BJ (cell line): Measurements from ENCODE around the gene NT5DC3. TPM values are rescaled to one million over a fixed set of nuclear protein-coding genes. Genes with fewer than 3 reads are reported as not detected.
"Not testable (repeated sequence)": the region's sequence is repeated elsewhere in the genome, so short reads cannot be mapped to it uniquely, and the experiment has no call there.

Source experiments
- CTCF ChIA-PET: fragments of 350-600 bp; formaldehyde crosslinking; extraction: SDS; loops from one replicate; lab custom pipeline; 2021; ENCODE audit warnings: antibody characterized with exemption, inconsistent platforms; lab: Yijun Ruan, JAX
- POLR2A ChIA-PET: fragments of 300-600 bp; sonication (Branson Sonifier 250); formaldehyde crosslinking; extraction: SDS; loops from one replicate; lab custom pipeline; 2021; ENCODE audit warnings: antibody characterized with exemption; lab: Charles Lee
- DNase-seq: peaks from one replicate; pipeline ENCODE4 v3.0.0-alpha.2; 2011; ENCODE audit warnings: low read depth
- H3K27me3 ChIP-seq: 2 replicates; pipeline ENCODE4 v1.6.0; 2011; ENCODE audit warnings: low read length; ENCODE audit not compliant: control insufficient read depth, insufficient read depth
- H3K36me3 ChIP-seq: 2 replicates; pipeline ENCODE4 v1.5.1; 2011; ENCODE audit warnings: low read length; ENCODE audit not compliant: control insufficient read depth, insufficient read depth
- H3K4me3 ChIP-seq: 2 replicates; pipeline ENCODE4 v1.5.1; 2011; ENCODE audit warnings: low read depth, mild to moderate bottlenecking, control low read depth, low read length
- CTCF ChIP-seq: IDR thresholded peaks from 2 replicates; pipeline ENCODE4 v1.5.1; 2011; ENCODE audit warnings: low read depth, mild to moderate bottlenecking, control low read depth, inconsistent platforms, low read length, moderate library complexity; ENCODE audit not compliant: insufficient read depth
- polyA plus RNA-seq: library from polyadenylated mRNA; depleted of rRNA; stranded (reverse); fragments of >200 nt; gene quantifications from 2 replicates; pipeline ENCODE4 v1.2.3, GENCODE V29; 2011

NT5DC3 gene
- polyA plus RNA-seq, 1 experiment, result 1.2 TPM

GRCh38 chr12:103840462-103840875, 565 bp downstream of the NT5DC3 start:
- ChIA-PET CTCF (no interaction called here), POLR2A (interaction anchor here (0.6 kb wide), 1 partner anchor 17 kb away, joined by 5 read pairs; no protein-coding TSS in a partner anchor)

DNA sequence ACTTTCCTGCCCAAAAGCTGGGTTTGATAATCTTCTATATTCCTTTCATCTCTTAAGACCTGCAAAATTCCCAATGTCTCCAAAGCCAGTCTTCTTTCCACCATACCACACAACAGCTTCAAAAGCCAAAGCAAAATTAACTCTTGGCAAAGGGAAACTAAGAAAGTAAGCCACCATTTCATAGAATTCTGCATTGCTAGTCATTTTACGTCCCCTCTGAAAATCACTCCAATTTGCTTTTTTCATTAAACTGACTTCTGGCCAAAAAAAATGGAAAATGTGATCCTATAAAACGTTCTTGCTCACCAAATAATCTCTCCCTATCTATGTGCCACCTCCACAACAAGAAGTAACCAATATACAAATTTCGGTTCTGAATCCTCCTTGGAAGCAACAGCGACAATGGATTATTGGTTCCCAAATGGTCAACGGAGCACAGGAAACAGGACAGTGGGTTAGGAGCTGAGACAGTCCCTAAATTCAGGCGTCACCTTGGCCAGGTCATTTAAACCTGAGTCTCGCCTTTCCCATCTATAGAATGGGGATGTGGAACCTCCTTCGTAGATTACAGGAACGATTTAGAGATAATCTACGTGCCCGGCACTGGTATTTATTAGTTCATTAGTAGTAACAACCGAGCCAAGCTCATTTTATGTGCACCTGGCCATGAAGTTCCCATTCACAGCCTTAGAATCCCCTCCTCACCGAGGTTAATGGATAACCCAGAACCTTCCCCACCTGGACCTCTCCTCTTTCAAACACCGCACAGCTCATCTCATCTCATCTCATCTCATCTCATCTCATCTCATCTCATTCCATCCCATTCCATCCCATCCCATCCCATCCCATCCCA, 1.2 kb downstream of the NT5DC3 start:
- Histone ChIP-seq H3K27me3 (no peaks in the 10 kb centered on the region), H3K4me3 (peak overlapping the region; percentile 85), H3K36me3 (no peaks in the 10 kb centered on the region)
- CTCF ChIA-PET, result interaction anchor here (1.0 to 1.3 kb wide), 3 partner anchors 12 to 68 kb away, joined by 3 read pairs; no protein-coding TSS in a partner anchor
- no peak for DNase-seq
- TF ChIP-seq CTCF, result no peak
- POLR2A ChIA-PET, result no interaction called here

More at GRCh38 chr12:103840462-103840875, 565 bp downstream of the NT5DC3 start:
- TF ChIP-seq CTCF, result no peak
- no peaks in the 10 kb centered on the region for H3K27me3 ChIP-seq
- DNase-seq, result no peak
- H3K36me3 ChIP-seq, result no peaks in the 10 kb centered on the region
- H3K4me3 ChIP-seq, result peak overlapping the region; percentile 85

GRCh38 chr12:103839103-103839502, 1.9 kb downstream of the NT5DC3 start:
- POLR2A ChIA-PET, result no interaction called here
- DNase-seq, result no peak
- no peaks in the 10 kb centered on the region for H3K36me3 ChIP-seq
- H3K27me3 ChIP-seq, result no peaks in the 10 kb centered on the region
- no peak overlapping the region for H3K4me3 ChIP-seq
- no peak for TF ChIP-seq CTCF
- CTCF ChIA-PET, result interaction anchor here (1.0 to 1.3 kb wide), 3 partner anchors 11 to 68 kb away, joined by 3 read pairs; no protein-coding TSS in a partner anchor

DNA sequence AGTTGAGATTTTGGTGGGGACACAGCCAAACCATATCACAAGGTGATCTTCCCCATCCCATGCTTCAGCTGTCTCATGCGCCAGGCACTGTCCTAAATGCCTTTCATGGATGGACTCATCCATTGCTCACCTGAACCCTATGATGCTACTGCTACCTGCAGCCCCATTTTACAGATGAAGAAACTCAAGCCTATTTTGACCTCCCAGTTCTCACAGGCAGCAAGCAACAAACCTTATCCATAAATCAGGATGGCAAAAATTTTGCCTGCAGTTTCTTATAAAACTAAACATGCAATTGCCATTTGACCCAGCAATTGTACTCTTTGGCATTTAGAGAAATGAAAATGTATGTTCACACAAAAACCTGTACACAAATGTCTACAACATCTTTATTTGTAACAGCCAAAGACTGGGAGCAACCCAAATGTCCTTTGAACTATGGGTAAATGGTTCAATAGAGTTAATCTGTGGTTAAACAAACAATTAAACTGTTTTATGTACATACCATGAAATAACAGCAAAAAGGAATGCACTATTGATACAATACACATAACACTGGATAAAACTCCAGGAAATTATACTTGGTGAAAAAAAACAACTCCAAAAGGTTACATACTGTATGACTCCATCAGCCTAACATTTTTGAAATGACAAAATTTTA, 2.6 kb downstream of the NT5DC3 start:
- ChIA-PET CTCF (no interaction called here), POLR2A (no interaction called here)
- no peaks in the 10 kb centered on the region for H3K27me3 ChIP-seq
- H3K36me3 ChIP-seq, result no peaks in the 10 kb centered on the region
- DNase-seq, result no peak
- TF ChIP-seq CTCF, result no peak
- no peak overlapping the region for H3K4me3 ChIP-seq

- TF ChIP-seq CTCF, result no peak
- Histone ChIP-seq H3K4me3 (no peak overlapping the region), H3K27me3 (no peaks in the 10 kb centered on the region), H3K36me3 (no peaks in the 10 kb centered on the region)
- ChIA-PET POLR2A (no interaction called here), CTCF (interaction anchor here (1.2 kb wide), 1 partner anchor 66 kb away, joined by 3 read pairs; no protein-coding TSS in a partner anchor)
- DNase-seq, result no peak
Measured at GRCh38 chr12:103836345-103836744, 4.7 kb downstream of the NT5DC3 start.

DNA sequence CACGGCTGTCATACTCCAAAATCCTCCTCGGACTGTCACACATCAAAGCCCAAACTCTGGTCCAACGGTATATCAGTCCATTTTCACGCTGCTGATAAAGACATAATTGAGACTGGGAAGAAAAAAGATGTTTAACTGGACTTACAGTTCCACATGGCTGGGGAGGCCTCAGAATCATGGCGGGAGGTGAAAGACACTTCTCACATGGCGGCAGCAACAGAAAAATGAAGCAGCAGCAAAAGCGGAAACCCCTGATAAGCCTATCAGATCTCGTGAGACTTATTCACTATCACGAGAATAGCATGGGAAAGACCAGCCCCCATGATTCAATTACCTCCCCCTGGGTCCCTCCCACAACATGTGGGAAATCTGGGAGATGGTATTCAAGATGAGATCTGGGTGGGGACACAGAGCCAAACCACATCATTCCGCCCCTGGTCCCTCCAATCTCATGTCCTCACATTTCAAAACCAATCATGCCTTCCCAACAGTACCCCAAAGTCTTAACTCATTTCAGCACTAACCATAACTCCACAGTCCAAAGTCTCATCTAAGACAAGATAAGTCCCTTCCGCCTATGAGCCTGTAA, 5.2 kb downstream of the NT5DC3 start:
- H3K4me3 ChIP-seq, DNase-seq, H3K36me3 ChIP-seq, POLR2A ChIA-PET, H3K27me3 ChIP-seq: not testable (repeated sequence)
- CTCF ChIA-PET, result interaction anchor here (0.7 to 1.2 kb wide), 3 partner anchors 15 to 73 kb away, joined by 3 read pairs; no protein-coding TSS in a partner anchor
